Measurements from ENCODE around the gene SRPRA. TPM values are rescaled to one million over a fixed set of nuclear protein-coding genes. Genes with fewer than 3 reads are reported as not detected.
A peak's percentile ranks its signal among the peaks of the same experiment; 100 is the strongest.

Gene SRPRA
- total and polyA plus RNA-seq, 2 donors (not counting 3 experiments of a cell fraction or from before 2014, with no cell fraction given): 104 to 116 TPM

DNA sequence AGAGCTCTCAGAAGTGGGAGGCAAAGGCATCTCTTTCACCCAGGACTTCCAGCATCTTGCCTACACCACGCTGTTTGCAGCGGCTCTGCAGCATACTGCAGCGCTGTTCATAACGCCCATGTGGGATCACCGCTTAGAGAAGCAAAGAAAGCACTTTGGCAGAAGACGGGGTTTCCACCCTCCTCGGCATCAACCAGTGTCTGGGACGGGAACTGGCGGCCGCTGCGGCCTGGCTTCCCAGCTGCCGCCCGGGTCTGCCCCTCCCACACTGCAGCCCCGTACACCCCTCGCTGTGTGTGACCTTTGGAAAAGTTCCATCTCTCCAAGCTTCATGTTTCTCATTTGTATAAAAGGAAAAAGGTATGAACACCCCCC lies 13.7 kb upstream of the SRPRA start:
- ChIA-PET CTCF (no interaction called here), POLR2A (interaction anchor here (0.9 kb wide), 1 partner anchor 51 kb away, joined by 4 read pairs; no protein-coding TSS in a partner anchor)
- Histone ChIP-seq H3K27me3 (ENCODE audit: control insufficient read depth in 2 of 2, insufficient read depth in 2 of 2, low read length in 2 of 2) (no peaks in the 10 kb centered on the region), H3K27ac (ENCODE audit: insufficient read depth, low read depth, low read length) (no peak overlapping the region), H4K20me1 (replicated peaks; ENCODE audit: control insufficient read depth, extremely low read depth, insufficient read depth, low read length) (no peaks in the 10 kb centered on the region), H3K9me3 (replicated peaks; ENCODE audit: control insufficient read depth, insufficient read depth, low read length) (no peaks in the 10 kb centered on the region), H3K4me3 (replicated peaks in 1 of 3; ENCODE audit: insufficient read depth in 1 of 3, low read depth in 1 of 3, low read length in 3 of 3) (peak overlapping the region; percentile 19 to 62 (median 50)), H2AFZ (ENCODE audit: low read depth, low read length) (peak overlapping the region; percentile 27), H3K9me1 (replicated peaks; ENCODE audit: control insufficient read depth, extremely low read depth, insufficient read depth, low read length) (no peaks in the 10 kb centered on the region), H3K4me1 (ENCODE audit: control insufficient read depth, extremely low read depth, insufficient read depth, low read length) (peaks cover 13% of the 10 kb centered on the region), H3K36me3 (ENCODE audit: control insufficient read depth in 2 of 2, extremely low read depth in 1 of 2, insufficient read depth in 2 of 2, low read length in 2 of 2) (peaks cover 0 to 5% of the 10 kb centered on the region in 2 experiments), H3K9ac (replicated peaks; ENCODE audit: extremely low read depth, insufficient read depth, low read length) (peak overlapping the region; percentile 61), H3K4me2 (ENCODE audit: insufficient read depth, low read length) (peak overlapping the region; percentile 41), H3K79me2 (ENCODE audit: control insufficient read depth, insufficient read depth, low read length) (no peaks in the 10 kb centered on the region)
- BruUV-seq (replicated peaks): no TSS peak
- intact Hi-C loops (cut with micrococcal nuclease): loop anchor here (1.0 kb wide), 1 partner anchor 13 kb away; the partner anchor contains the start of gene FOXRED1
- dilution Hi-C loops (cut with MboI; ENCODE audit: extremely low pct_ligation_motif_present, low sequenced_read_pairs): no loop called here
- DNase-seq (ENCODE audit: low read depth, low spot score): no peak
- TF ChIP-seq POLR2A (IDR thresholded peaks at IDR 0.05; ENCODE audit: low read depth, low read length) (no peak), POLR2AphosphoS5 (IDR thresholded peaks at IDR 0.05; ENCODE audit: insufficient read depth, low read depth, low read length) (no peak), EZH2 (IDR thresholded peaks at IDR 0.05; ENCODE audit: borderline replicate concordance, low read depth, low read length, severe bottlenecking) (no peak), FOS (IDR thresholded peaks at IDR 0.05; ENCODE audit: borderline replicate concordance, insufficient read depth, low read length) (no peak), JUN (IDR thresholded peaks at IDR 0.05; ENCODE audit: borderline replicate concordance, insufficient read depth, insufficient read length, low read depth) (no peak), GATA2 (IDR thresholded peaks at IDR 0.05; ENCODE audit: insufficient read depth, insufficient read length, low read depth, low read length) (no peak), MYC (IDR thresholded peaks at IDR 0.05; ENCODE audit: low read depth, low read length) (no peak)
- TF ChIP-seq, protein P1, sequence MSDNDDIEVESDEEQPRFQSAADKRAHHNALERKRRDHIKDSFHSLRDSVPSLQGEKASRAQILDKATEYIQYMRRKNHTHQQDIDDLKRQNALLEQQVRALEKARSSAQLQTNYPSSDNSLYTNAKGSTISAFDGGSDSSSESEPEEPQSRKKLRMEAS (IDR thresholded peaks at IDR 0.05; ENCODE audit: insufficient read depth, insufficient read length): no peak
- TF ChIP-seq, protein P2, sequence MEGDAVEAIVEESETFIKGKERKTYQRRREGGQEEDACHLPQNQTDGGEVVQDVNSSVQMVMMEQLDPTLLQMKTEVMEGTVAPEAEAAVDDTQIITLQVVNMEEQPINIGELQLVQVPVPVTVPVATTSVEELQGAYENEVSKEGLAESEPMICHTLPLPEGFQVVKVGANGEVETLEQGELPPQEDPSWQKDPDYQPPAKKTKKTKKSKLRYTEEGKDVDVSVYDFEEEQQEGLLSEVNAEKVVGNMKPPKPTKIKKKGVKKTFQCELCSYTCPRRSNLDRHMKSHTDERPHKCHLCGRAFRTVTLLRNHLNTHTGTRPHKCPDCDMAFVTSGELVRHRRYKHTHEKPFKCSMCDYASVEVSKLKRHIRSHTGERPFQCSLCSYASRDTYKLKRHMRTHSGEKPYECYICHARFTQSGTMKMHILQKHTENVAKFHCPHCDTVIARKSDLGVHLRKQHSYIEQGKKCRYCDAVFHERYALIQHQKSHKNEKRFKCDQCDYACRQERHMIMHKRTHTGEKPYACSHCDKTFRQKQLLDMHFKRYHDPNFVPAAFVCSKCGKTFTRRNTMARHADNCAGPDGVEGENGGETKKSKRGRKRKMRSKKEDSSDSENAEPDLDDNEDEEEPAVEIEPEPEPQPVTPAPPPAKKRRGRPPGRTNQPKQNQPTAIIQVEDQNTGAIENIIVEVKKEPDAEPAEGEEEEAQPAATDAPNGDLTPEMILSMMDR (IDR thresholded peaks at IDR 0.05; ENCODE audit: extremely low read depth in 1 of 2, insufficient read depth in 1 of 2, low read depth in 1 of 2, low read length in 2 of 2): no peak
- FAIRE-seq: peak; percentile 38
